ENCODE data around the gene CEP295NL.

- TF ChIP-seq SP1 (IDR thresholded peaks at IDR 0.05) (no peak), ZNF384 (IDR thresholded peaks at IDR 0.05) (no peak), SUZ12 (IDR thresholded peaks at IDR 0.05) (no peak), PKNOX1 (IDR thresholded peaks at IDR 0.05) (no peak), ELF4 (IDR thresholded peaks at IDR 0.05) (no peak), FOXM1 (IDR thresholded peaks at IDR 0.05; ENCODE audit: borderline replicate concordance) (no peak), FOXK2 (IDR thresholded peaks at IDR 0.05) (no peak), BHLHE40 (IDR thresholded peaks at IDR 0.05; ENCODE audit: borderline replicate concordance) (no peak), FOXA1 (IDR thresholded peaks at IDR 0.05) (no peak), LEF1 (IDR thresholded peaks at IDR 0.05; ENCODE audit: borderline replicate concordance) (no peak), L3MBTL2 (conservative IDR thresholded peaks at IDR 0.05) (no peak), HDGF (IDR thresholded peaks at IDR 0.05; ENCODE audit: borderline replicate concordance) (no peak)
Observed at GRCh38 chr17:78946131-78946530, 43.1 kb upstream of the CEP295NL start.
